Measurements from ENCODE around the gene ARFIP1. TPM values are rescaled to one million over a fixed set of nuclear protein-coding genes. Genes with fewer than 3 reads are reported as not detected.

ARFIP1 gene
- total RNA-seq, 3 donors from 2014 or later = 41.9 to 81.4 (median 50.1) TPM

GRCh38 chr4:152778656-152779512, 870 bp upstream of the ARFIP1 start:
- TF ChIP-seq, protein P1, sequence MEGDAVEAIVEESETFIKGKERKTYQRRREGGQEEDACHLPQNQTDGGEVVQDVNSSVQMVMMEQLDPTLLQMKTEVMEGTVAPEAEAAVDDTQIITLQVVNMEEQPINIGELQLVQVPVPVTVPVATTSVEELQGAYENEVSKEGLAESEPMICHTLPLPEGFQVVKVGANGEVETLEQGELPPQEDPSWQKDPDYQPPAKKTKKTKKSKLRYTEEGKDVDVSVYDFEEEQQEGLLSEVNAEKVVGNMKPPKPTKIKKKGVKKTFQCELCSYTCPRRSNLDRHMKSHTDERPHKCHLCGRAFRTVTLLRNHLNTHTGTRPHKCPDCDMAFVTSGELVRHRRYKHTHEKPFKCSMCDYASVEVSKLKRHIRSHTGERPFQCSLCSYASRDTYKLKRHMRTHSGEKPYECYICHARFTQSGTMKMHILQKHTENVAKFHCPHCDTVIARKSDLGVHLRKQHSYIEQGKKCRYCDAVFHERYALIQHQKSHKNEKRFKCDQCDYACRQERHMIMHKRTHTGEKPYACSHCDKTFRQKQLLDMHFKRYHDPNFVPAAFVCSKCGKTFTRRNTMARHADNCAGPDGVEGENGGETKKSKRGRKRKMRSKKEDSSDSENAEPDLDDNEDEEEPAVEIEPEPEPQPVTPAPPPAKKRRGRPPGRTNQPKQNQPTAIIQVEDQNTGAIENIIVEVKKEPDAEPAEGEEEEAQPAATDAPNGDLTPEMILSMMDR (IDR thresholded peaks at IDR 0.05) = no peak
- peak; percentile 7 for ATAC-seq
- no peaks in the 10 kb centered on the region for H3K36me3 ChIP-seq (ENCODE audit: low read depth)
- intact Hi-C loops (cut with DNase I, micrococcal nuclease) = no loop called here
- H3K4me3 ChIP-seq = peak overlapping the region; percentile 56
- peaks cover 16% of the 10 kb centered on the region for H3K4me1 ChIP-seq (ENCODE audit: low read depth)
- H3K9me3 ChIP-seq = no peaks in the 10 kb centered on the region
- DNase-seq = peak in 2 of 3 donors; percentile 32 to 44

DNA sequence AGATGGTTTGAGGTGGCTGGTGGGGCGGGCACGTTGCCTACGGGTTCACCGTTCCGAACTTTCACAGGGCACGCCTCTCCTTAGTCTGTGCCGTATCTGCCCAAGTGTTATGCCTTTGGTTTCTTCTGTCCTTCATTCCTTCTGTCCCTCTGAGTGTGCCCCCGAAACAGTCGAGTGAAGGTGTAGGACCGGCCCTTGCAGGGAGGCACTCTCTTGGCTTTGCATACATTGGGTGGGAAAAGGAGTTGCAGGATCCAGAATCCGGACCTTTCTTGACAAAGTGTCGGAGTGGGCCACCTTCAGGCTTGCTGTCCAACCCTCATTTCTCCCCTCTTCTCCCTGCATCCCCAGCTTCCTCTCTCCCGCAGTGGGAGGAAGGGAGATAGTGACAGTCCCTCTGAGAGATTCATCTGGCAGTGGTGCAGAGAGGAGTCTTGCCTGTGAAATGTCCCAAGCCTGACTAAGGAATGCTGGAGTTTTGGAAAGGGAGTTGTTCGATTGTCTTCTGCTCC, 569 bp downstream of the ARFIP1 start:
- no peak for DNase-seq

DNA sequence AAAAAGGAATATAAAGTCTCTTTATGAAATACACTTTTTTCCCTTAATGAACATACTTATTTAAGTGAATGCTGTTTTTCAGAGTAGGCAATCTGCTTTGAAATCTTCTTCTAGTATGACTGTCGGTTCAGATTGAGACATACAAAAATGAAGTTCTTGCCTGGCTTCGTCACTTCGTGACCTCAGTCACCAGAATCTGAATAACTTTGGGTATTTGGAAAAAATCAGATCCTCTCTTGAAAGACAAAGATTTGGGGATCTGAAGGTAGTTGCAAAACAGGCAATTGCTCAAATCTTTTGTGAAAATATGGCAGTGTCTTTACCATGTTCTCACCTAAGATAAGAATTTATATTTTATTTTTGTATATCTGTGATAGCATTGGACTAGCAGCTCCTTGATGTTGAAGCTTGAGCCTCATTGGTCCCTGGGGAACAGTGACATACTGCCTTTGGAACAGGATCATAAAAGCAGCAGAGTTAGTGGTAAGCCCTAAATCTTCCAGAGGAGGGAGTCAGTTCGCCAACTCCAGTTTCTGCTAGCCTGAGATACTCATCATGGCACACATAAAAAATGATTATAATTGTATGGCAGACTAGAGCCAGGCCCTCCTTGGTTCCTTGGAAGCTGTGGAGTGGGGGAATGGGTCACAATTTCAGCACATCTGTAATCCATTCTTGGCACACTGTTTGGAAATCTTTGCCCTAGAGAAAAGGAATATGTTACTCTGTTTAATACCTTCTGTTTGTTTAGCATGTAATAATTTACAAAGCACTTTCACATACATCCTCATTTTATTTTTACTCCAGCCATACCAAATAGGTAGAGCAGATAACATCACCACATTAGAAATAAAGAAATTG, 5.0 kb downstream of the ARFIP1 start:
- DNase-seq = peak in 1 of 3 donors; percentile 22
- TF ChIP-seq, protein P1 (IDR thresholded peaks at IDR 0.05) = no peak
- H3K4me3 ChIP-seq = no peak overlapping the region
- no peaks in the 10 kb centered on the region for H3K36me3 ChIP-seq (ENCODE audit: low read depth)
- ATAC-seq = peak; percentile 46
- intact Hi-C loops (cut with DNase I, micrococcal nuclease) = loop anchor here in 1 of 2 donors (5.0 kb wide), 1 partner anchor 173 kb away; no protein-coding TSS in a partner anchor
- peaks cover 25% of the 10 kb centered on the region for H3K4me1 ChIP-seq (ENCODE audit: low read depth)
- H3K9me3 ChIP-seq = no peaks in the 10 kb centered on the region

More for the DNA sequence above, 569 bp downstream of the ARFIP1 start:
- ATAC-seq = peak; percentile 72
- TF ChIP-seq, protein P1 (IDR thresholded peaks at IDR 0.05) = no peak
- intact Hi-C loops (cut with DNase I, micrococcal nuclease) = loop anchor here in 1 of 2 donors (5.0 kb wide), 1 partner anchor 177 kb away; no protein-coding TSS in a partner anchor
- H3K9me3 ChIP-seq = no peaks in the 10 kb centered on the region
- peak overlapping the region; percentile 56 for H3K4me3 ChIP-seq
- no peaks in the 10 kb centered on the region for H3K36me3 ChIP-seq (ENCODE audit: low read depth)
- peaks cover 16% of the 10 kb centered on the region for H3K4me1 ChIP-seq (ENCODE audit: low read depth)

DNA sequence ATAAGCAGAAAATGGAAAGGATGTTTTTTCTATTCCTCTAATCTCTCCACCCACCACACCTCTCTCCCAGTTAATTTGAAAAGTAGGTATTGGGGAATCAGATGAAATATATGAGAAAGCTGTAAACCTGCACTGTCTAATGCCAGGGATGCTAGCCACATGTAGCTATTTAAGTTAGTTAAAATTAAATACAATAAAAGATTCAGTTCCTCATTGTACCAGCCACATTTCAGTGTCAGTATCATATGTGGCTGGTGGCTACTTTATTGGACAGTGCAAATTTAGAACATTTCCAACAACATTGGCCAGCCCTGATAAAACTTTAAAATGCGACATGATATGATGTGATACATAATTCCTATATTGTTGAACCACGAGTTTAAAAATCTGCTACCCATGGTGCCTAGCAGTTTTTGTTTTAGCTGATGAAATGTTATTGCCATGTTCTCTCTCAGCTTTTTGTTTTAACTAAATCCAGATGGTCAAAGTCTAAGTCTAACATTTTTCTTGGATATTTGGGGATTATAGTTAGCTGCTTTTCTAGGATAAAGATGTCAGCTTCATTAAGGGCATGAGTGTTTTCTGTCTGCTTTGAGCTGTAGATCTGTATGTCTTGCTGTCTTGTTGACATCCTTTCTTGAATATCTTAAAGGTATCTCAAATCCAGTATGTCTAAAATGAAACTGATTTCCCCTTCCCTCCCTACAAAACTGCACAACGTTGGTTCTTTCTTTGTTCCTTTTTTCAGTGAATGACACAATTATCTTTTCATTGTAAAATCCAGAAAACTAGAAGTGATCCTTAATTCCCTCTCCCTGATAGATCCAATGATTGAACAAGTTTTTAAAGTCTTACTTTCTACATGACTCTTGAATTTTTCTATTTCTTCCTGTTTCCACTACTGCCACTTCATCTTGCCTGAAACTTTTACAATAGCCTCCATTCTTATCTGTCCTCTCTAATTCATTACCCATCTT, 6.2 kb downstream of the ARFIP1 start:
- TF ChIP-seq, protein P1 (IDR thresholded peaks at IDR 0.05) = no peak
- no peaks in the 10 kb centered on the region for H3K36me3 ChIP-seq (ENCODE audit: low read depth)
- DNase-seq (no peak), ATAC-seq (no peak)
- H3K4me3 ChIP-seq = no peak overlapping the region
- H3K9me3 ChIP-seq = no peaks in the 10 kb centered on the region
- intact Hi-C loops (cut with DNase I, micrococcal nuclease) = no loop called here
- H3K4me1 ChIP-seq (ENCODE audit: low read depth) = peaks cover 22% of the 10 kb centered on the region
